HG02970 (cell line): Measurements from ENCODE around the gene CCDC66.

ENCODE experiments used
- ATAC-seq: cut with Tn5 transposase; IDR thresholded peaks from one replicate; pipeline ENCODE4 v1.9.1; 2021; ENCODE audit warnings: mild to moderate bottlenecking, moderate library complexity, moderate number of reproducible peaks; ENCODE audit not compliant: unreplicated experiment, low FRiP score

CCDC66 gene

DNA sequence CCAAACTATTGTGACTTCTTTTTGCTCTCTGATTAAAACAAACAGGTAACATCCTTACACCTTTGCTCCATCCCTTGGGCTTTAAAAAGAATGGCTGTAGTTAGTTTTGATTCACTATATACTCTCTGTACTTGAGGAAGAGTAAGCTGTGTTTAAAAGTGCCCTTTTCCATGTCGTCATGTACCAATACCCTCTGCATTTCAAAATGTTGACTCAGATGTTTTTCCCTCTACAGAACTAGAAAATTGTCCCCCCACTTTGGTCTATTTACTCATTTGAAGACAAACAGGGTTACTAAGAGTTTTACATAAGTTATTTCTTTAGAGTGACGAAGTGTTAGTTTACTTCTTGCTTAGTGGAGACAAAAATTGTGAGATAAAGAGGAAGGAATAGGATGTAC lies 63.4 kb downstream of the CCDC66 start:
- no peak for ATAC-seq

DNA sequence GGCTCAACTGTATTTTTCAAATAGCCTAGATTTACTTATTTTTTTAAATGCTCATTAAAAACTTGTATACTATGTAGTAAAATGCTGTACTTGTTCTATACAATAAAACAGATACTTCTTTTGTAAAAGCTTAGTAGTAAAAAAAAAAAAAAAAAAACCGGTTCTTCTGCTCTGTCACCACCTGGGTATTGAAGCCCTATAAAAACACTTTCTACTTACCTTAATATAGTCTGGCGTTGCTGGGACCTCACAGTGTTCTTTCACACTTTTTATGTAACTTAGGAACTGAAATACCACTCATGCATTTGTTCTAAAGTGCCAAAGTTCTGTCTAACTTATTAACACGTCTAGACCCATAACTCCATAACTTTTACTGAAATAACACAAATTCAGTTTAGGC lies 64.7 kb downstream of the CCDC66 start:
- ATAC-seq = no peak

DNA sequence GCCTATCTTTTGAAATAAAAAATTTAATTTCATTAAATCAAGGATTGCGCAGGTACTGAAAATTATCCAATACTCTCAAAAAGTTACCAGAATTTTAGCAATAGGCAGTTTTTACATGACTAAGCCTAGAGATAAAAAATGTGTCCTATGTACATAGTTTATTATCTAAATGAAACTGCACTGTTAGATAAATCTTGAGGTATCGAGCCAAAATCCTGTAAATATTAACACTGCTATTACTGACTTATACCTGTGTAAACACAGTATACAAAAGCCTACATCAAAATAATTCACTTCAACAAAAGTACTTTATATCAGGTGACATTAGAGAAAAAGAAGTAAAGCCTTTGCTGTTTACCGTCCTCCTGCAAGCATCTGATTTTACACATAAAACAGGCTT lies 65.4 kb downstream of the CCDC66 start:
- no peak for ATAC-seq

GRCh38 chr3:56624725-56625124 lies 67.8 kb downstream of the CCDC66 start:
- ATAC-seq = no peak

DNA sequence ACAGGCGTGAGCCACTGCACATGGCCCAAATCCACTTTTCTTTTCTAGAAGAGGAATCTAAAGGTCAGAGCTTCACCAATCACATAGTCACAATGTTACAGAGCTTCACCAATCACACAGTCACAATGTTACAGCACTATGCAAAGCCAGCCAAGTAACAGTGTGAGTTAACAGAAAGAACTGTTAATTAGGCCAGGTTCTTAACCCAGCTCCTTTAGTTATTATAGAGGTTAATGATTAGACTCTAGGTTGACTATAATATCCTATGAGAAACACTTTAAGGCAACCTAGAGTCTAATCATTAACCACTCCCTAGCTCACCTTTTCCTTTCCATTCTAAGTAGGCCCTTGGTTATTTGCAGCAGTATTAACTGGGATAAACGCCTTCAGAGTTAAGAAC lies 72.1 kb downstream of the CCDC66 start:
- ATAC-seq = no peak

DNA sequence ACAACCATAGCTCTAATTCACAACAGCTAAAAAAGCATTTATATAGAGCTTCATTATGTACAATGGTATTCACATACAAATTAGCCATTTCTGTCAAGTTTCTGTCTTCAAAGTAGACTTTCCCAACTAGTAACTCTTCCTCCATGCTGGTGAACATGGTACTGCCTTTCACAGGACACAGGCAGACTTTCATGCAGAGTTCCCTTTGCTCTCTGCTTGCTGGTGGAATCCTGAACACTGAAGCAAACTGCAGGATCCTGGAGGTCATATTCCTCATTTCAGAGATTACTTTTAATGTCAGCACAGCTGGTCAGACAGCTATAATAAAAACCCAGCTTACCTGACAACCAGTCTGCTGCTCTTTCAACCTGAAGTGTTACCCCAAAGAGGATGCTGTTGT lies 72.5 kb downstream of the CCDC66 start:
- ATAC-seq = no peak

GRCh38 chr3:56630966-56631365 lies 74.0 kb downstream of the CCDC66 start:
- no peak for ATAC-seq

DNA sequence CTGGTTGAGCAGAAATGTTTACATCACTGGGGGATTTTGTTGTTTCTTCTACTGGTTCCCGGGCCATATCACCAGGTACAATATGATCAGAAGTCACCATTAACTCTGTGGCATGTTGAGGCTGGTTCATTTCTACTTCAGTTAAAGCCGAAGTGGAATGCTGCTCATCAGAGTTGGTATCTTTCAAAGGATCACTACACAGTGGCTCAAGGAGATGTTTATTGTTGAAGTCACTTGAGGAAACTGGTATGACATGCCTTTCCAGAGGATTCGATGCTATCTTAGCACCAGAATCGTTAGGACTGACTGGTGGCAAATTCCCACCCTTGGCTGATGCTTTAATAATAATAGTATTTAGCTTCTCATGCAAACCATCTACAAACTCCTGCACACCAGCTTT lies 76.2 kb downstream of the CCDC66 start:
- ATAC-seq = no peak

- ATAC-seq = no peak
Observed at GRCh38 chr3:56633602-56634535, 76.9 kb downstream of the CCDC66 start.

DNA sequence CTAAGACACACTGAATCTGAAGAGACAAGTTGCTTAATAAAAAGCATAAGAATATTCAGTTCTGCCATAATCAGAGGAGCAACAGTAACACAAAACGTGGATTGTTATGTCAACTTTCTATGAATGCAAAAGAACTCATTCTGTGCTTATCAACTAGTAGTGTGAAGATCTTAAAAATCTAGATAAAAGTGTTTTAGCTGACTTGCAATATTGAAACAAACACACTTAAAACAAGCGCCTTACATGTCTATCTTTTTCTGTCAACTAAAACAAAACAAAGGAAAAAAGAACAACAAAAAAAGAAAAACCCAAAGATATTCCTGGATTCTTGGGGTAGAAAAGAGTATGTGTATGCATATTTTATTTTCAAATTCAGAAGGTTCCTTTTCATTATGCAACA lies 88.4 kb downstream of the CCDC66 start:
- no peak for ATAC-seq

DNA sequence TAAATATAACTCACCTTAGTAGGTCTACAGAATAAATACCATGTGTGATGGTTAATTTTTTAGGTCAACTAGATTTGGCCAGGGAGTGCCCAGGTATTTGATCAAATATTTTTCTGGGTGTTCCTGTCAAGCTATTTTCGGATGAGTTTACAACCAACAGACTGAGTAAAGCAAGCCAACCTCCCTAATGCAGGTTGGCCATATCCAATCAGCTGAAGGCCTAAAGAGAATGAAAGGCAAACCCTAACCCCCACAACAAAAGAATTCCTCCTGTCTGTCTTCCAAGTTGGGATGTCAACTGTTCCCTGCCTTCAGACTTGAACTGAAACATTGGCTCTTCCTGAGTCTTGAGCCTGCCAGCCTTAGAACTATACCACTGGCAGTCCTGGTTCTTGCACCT lies 97.5 kb downstream of the CCDC66 start:
- ATAC-seq = no peak

DNA sequence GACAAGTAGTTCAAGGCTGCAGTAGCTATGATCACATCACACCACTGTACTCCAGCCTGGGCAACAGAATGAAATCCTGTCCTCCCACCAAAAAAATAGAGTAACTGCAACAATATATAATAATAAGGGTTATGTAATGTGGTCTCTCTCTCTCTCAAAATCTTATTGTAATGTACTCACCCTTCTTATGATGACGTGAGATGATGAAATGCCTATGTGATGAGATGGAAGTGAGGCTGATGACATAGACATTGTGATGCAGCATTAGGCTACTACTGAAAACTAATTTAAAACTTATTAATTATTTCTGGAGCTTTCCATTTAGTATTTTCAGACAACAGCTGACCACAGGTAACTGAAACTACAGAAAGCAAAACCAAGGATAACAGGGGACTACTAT lies 98.7 kb downstream of the CCDC66 start:
- no peak for ATAC-seq

GRCh38 chr3:56664823-56665222 lies 107.8 kb downstream of the CCDC66 start:
- no peak for ATAC-seq

DNA sequence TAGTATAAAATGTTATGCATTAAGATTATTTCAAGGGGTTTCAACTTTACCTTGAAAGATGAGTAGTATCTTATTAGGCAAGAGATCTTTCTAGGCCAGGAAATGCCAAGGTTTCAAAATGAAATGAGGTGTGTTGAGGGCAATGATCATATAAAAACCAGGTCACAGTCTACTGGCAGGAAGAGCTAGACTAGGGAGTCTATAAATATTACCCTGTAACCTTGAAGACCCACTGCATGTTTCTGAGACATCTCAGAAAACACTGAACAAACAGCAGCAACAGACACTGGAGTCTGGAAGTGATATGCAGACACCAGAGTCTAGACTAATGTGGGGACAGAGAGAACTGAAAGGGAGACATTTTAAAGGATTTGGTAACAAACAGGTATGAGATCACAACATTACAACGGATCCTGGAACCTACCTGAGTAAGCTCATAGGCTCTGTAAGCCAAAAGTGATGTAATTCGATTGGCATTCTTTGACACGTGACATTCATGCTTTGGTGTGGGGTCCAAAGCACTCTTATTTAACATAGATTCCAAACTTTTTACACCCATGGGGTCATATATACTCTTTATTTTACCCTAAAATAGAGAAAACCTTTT lies 111.1 kb downstream of the CCDC66 start:
- no peak for ATAC-seq
